HG02642 (cell line): Measurements from ENCODE around the gene HS6ST1.
A peak's percentile ranks its signal among the peaks of the same experiment; 100 is the strongest.
"Not testable (repeated sequence)": the region's sequence is repeated elsewhere in the genome, so short reads cannot be mapped to it uniquely, and the experiment has no call there.

ENCODE experiments used
- ATAC-seq: cut with Tn5 transposase; IDR thresholded peaks from one replicate; pipeline ENCODE4 v1.9.1; 2021; ENCODE audit warnings: mild to moderate bottlenecking; ENCODE audit not compliant: unreplicated experiment, poor library complexity

The HS6ST1 gene

DNA sequence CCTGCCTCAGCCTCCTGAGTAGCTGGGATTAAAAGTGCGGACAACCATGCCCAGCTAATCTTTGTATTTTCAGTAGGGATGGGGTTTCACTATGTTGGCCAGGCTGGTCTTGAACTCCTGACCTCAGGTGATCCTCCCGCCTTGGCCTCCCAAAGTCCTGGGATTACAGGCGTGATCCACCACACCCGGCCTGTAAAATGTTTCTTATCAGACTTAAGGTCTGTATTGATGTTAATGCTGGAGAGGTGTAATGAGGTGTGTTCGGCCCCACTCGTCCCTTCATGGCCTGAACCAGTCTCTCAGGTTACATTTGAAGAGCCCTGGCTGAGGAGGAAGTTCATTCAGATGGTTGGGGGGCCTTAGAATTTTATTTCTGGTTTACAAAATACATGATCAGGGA lies 66.6 kb downstream of the HS6ST1 start:
- ATAC-seq = not testable (repeated sequence)

DNA sequence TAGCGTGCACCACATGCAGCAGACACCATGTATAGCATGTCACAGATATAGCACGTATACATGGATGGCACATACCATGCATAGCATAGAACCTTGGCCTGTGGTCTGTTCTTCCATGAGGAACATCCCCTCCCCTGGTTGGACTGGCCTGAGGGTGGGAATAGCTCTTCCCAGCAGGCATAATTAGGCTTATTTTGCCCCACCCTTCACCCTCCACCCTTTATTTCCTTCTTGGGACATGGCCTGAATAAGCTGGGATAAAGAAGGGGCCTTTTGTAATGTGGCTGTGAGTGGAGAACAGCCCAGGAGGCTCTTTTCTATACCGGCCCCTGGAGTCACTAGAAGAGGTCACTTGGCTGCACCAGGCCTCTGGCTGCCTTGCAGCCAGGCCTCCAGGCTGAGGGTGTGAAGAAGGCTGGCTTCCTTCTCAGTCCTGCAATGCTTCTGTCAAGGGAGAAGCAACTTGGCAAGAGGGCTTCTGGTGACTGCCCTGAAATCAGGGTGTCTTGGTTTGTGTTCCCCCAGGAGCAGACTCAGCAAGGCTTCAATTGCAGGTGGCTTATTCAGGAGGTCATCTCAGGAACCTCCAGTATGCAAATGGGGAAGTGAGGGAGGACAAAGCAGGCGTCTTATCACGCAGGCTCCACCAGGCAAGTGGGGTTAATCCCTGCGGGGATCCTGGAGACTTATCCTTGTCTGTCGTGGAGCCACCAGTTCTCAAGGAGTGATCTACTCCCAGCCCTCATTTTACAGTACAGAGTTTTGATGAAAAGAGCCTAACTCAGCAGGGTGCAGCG lies 68.2 kb downstream of the HS6ST1 start:
- ATAC-seq = no peak

GRCh38 chr2:128249555-128249954 lies 69.1 kb downstream of the HS6ST1 start:
- ATAC-seq = no peak

DNA sequence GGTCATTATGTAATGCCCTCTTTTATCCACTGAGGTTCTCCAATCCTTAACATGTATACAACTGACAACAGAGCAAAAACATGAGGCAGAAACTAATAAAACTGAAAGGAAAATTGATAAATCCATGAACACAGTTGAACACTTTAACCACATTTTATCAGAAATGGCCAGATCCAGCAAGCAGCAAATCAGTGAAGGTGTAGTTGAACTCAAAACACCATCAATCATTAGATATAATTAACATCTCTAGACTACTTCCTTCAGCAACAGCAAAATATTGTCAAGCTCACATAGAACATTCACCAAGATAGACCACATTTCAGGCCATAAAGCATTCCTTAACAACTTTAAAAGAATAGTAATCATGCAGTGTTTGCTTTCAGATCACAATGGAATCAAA lies 72.9 kb downstream of the HS6ST1 start:
- ATAC-seq = no peak

DNA sequence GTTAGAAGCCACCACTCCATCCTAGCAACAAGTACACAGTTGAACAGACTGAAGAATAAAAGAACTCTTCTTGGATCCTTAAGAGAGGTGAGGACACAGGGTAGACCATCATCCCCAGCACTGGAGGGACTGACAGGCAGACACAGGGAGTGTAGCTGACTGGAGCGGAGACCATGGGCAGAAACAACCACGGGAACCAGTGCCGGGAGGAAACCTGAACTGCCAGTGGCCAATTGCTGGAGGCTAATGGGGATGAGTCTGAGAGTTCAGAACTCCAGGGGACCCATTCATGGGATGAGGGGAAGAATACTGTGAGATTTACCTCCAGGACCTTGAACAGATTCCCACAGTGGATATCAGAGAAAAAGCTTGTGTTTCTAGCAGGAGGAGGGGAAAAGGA lies 76.8 kb downstream of the HS6ST1 start:
- no peak for ATAC-seq

DNA sequence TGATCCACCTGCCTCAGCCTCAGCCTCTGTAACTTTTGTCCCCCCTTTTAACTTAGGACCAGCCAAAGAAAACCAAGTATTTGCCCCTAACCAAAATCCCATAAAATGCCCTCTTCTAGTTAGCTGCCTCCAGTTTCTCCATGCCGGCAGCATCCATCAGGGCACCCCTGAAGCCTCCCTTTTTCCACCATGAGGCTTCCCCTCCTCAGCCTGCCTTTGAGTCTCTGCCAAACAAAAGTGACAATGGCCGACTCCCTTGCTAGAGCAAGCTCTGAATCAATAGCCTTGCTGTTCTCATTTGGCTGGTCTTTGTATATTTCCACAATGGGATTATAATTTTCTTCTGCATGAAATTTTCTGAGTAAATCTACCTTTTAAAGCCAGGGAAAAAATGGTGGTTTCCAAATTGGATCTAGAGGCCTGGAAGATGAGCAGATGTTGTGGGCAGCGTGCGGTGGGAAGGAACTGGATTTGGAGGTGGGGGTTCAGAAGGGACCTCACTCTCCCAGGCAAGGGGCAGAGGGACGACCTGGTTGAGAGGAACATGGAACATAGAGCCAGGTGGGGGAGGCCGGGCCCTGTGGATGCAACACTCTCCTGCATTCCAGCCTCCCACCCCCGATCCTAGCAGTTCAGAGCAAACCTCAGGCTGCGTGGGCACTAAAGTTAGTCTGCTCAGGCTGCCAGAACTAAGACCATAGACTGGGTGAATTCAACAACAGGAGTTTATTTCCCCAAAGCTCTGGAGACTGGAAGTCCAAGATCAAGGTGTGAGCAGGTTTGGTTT lies 80.6 kb downstream of the HS6ST1 start:
- no peak for ATAC-seq

DNA sequence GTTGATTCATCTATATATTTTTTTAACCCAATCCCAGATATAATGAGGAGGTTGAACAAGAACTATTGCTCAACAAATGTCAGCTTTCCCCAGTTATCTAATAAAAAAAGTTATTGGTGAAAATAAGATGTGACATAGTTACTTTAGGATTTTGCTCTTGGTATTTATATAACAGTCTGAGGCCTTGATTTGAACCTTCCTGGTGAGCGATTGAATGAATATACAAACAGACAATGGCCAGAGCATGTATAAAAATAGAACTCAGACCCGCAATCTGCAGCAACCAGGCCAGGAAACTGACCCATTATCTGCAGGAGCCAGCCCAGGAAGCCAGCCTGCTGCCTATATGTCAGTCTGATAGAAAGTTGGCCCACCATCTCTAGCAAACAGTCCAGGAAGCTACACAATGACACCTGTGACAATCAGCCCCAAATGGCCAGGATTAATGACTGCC lies 81.6 kb downstream of the HS6ST1 start:
- ATAC-seq = no peak

GRCh38 chr2:128236491-128237035 lies 82.1 kb downstream of the HS6ST1 start:
- no peak for ATAC-seq

GRCh38 chr2:128235581-128235980 lies 83.1 kb downstream of the HS6ST1 start:
- ATAC-seq = no peak

- no peak for ATAC-seq
These were observed 84.1 kb downstream of the HS6ST1 start for GRCh38 chr2:128234613-128235012.

DNA sequence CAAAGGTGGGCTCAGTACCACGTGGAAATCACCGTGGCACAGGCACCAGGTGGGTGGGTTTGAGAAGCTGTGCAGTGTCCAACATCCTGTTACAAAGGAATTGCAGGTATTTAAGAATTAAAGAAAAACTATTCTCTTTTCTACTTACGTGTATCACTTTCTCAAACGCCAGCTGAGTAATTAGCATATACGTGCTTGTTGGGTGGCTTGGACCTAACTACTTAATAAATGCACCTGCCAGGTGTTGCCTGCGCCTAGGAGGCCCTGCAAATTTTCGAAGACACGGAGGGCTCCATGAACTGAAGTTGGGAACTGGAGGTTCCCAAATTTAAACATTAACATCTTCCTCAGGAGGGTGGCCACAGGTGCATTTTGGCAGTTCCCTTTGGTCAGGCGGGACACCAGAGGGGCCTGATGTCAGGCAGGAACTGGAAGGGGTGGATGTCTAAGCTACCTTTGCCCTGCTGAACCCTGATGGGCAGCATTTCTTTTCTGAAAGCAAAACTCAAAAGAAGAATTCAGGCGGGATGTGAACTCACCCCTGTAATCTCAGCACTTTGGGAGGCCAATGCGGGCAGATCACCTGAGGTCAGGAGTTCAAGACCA lies 84.8 kb downstream of the HS6ST1 start:
- ATAC-seq = no peak

DNA sequence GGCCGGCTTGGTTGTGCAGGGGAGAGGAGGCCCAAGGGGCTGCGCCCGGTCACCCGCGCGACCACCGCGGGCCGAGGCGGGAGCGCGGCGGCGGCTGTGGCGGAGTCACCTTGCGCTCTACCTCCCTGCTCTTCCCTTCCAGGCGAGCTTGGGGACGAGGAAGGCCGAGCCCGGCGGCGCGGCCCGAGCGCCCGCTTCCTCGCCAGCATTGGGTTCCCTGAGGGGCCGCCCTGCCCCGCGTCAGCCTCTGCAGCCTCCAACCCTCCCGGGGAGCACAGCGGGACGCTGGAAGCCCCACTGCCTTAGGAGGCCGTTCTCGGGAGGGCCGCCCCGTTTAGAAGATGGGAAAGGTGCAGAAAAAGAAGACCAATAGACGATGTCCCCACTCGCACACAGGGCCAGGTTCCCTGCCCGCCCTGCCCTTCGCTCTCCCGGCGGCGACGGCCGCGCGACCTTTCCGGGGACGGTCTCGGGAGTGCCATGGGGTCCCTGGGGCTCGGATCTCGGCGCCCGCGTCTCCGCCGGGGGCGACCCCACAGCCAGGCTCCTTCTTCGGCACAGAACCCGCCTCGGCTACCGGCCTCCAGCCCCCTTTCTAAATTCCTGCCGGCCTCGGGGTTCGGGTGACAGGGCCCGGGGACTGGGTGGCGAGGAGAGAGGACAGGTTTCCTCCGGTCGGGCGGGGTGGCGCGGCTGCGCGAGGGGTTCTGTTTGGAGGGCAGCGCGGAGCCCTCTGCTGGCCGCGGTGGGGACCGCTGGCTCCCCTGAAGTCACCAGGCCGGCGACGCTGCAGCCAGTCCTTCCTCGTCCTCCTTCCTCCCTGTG lies 85.5 kb downstream of the HS6ST1 start:
- peak; percentile 98 for ATAC-seq

GRCh38 chr2:128228894-128229293 lies 89.8 kb downstream of the HS6ST1 start:
- ATAC-seq = no peak

GRCh38 chr2:128227862-128228261 lies 90.8 kb downstream of the HS6ST1 start:
- ATAC-seq = no peak

- ATAC-seq = no peak
These were observed 98.8 kb downstream of the HS6ST1 start for GRCh38 chr2:128219891-128220290.

DNA sequence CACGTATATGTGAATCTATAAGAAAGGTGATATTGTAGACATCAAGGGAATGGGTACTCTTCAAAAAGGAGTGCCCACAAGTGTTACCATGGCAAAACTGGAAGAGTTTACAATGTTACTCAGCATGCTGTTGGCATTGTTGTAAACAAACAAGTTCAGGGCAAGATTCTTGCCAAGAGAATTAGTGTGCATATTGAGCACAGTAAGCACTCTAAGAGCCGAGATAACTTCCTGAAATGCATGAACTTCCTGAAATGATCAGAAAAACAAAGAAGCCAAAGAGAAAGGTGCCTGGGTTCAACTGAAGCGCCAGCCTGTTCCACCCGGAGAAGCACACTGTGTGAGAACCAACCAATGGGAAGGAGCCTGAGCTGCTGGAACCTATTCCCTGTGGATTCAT lies 101.0 kb downstream of the HS6ST1 start:
- ATAC-seq = no peak

DNA sequence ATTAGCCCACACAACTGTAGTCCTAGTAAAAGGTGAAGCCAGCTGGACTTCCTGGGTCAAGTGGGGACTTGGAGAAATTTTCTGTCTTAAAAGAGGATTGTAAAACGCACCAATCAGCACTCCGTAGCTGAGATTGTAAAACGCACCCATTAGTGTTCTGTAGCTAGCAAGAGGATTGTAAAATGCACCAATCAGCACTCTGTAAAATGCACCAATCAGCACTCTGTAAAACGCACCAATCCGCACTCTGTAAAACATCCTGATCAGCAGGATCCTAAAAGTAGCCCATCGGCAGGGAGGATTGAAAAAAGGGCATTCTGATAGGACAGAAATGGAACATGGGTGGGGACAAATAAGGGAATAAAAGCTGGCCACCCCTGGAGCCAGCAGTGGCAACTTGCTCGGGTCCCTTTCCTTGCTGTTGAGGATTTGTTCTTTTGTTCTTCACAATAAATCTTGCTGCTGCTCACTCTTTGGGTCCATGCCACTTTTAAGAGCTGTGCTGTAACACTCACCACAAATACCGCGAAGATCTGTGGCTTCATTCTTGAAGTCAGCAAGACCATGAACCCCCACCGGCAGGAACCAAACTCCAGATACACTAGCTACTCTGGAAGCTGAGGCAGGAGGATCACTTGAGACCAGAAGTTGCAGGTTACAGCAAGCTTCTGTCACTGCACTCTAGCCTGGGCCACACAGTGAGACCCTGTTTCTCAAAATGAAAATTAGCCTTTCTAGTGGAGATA lies 102.6 kb downstream of the HS6ST1 start:
- no peak for ATAC-seq
